Measurements from ENCODE around the gene RIC3. TPM values are rescaled to one million over a fixed set of nuclear protein-coding genes. Genes with fewer than 3 reads are reported as not detected.

The RIC3 gene
- total RNA-seq, 4 donors from 2014 or later = 2.2 to 7.1 (median 4.1) TPM

- H3K4me3 ChIP-seq = no peak overlapping the region
- ATAC-seq (no peak), DNase-seq (no peak)
- no peaks in the 10 kb centered on the region for H3K36me3 ChIP-seq
- H3K27ac ChIP-seq = no peak overlapping the region
- in situ Hi-C loops (cut with MboI; ENCODE audit: low sequenced_read_pairs in 4 of 4) (no loop called here), intact Hi-C loops (cut with DNase I; ENCODE audit: low total_unique reads) (no loop called here)
- TF ChIP-seq CTCF (IDR thresholded peaks at IDR 0.05 in 4 of 5, conservative IDR thresholded peaks at IDR 0.05 in 1 of 5) (no peak), POLR2A (IDR thresholded peaks at IDR 0.05) (no peak)
- H3K9me3 ChIP-seq = no peaks in the 10 kb centered on the region
- H3K27me3 ChIP-seq = peaks cover 9 to 12% (median 12%) of the 10 kb centered on the region in 3 donors
- H3K4me1 ChIP-seq = no peaks in the 10 kb centered on the region
Observed at GRCh38 chr11:8202516-8203413, 33.9 kb upstream of the RIC3 start.

- in situ Hi-C loops (cut with MboI; ENCODE audit: low sequenced_read_pairs in 4 of 4) = no loop called here
- ATAC-seq = no peak
- no peaks in the 10 kb centered on the region for H3K4me1 ChIP-seq
Observed at GRCh38 chr11:8201644-8202365, 33.0 kb upstream of the RIC3 start.

GRCh38 chr11:8199676-8200075 lies 30.9 kb upstream of the RIC3 start:
- DNase-seq (no peak), ATAC-seq (no peak)
- H3K4me1 ChIP-seq = no peaks in the 10 kb centered on the region
- no peak overlapping the region for H3K27ac ChIP-seq
- no peaks in the 10 kb centered on the region for H3K36me3 ChIP-seq
- intact Hi-C loops (cut with DNase I; ENCODE audit: low total_unique reads) = no loop called here
- in situ Hi-C loops (cut with MboI; ENCODE audit: low sequenced_read_pairs in 4 of 4) = no loop called here
- no peak overlapping the region for H3K4me3 ChIP-seq
- H3K9me3 ChIP-seq = no peaks in the 10 kb centered on the region
- TF ChIP-seq CTCF (IDR thresholded peaks at IDR 0.05 in 4 of 5, conservative IDR thresholded peaks at IDR 0.05 in 1 of 5) (no peak), POLR2A (IDR thresholded peaks at IDR 0.05) (no peak)
- no peaks in the 10 kb centered on the region for H3K27me3 ChIP-seq

More at GRCh38 chr11:8201644-8202365, 33.0 kb upstream of the RIC3 start:
- no peaks in the 10 kb centered on the region for H3K9me3 ChIP-seq
- H3K27me3 ChIP-seq = peaks cover 0 to 6% (median 2%) of the 10 kb centered on the region in 3 donors
- no peaks in the 10 kb centered on the region for H3K36me3 ChIP-seq
- intact Hi-C loops (cut with DNase I; ENCODE audit: low total_unique reads) = no loop called here
- no peak for TF ChIP-seq CTCF (IDR thresholded peaks at IDR 0.05 in 4 of 5, conservative IDR thresholded peaks at IDR 0.05 in 1 of 5)
- no peak for TF ChIP-seq POLR2A (IDR thresholded peaks at IDR 0.05)
- no peak overlapping the region for H3K4me3 ChIP-seq
- no peak overlapping the region for H3K27ac ChIP-seq
- DNase-seq = no peak

GRCh38 chr11:8196749-8197148 lies 27.9 kb upstream of the RIC3 start:
- ATAC-seq (no peak), DNase-seq (no peak)
- Histone ChIP-seq H3K9me3 (no peaks in the 10 kb centered on the region), H3K27ac (no peak overlapping the region), H3K4me1 (no peaks in the 10 kb centered on the region), H3K4me3 (no peak overlapping the region), H3K27me3 (no peaks in the 10 kb centered on the region), H3K36me3 (no peaks in the 10 kb centered on the region)
- intact Hi-C loops (cut with DNase I; ENCODE audit: low total_unique reads) = no loop called here
- TF ChIP-seq CTCF (IDR thresholded peaks at IDR 0.05 in 4 of 5, conservative IDR thresholded peaks at IDR 0.05 in 1 of 5) (no peak), POLR2A (IDR thresholded peaks at IDR 0.05) (no peak)
- in situ Hi-C loops (cut with MboI; ENCODE audit: low sequenced_read_pairs in 4 of 4) = no loop called here

All from gastrocnemius medialis (tissue), 4 donors.